IMR-90 (cell line): Measurements from ENCODE around the gene P2RX5. TPM values are rescaled to one million over a fixed set of nuclear protein-coding genes. Genes with fewer than 3 reads are reported as not detected.

Experiments
- ATAC-seq: fragments of 200-7000 bp; cut with Tn5 transposase; 2 replicates; pipeline ENCODE4 v1.9.1; 2020; ENCODE audit warnings: low read depth, mild to moderate bottlenecking, moderate library complexity
- BruUV-seq: library from RNA; stranded (reverse); fragments of 400-500 nt; replicated peaks from 2 replicates; lab custom pipeline; 2021; lab: Mats Ljungman, UMichigan
- CTCF ChIA-PET: fragments of 300-600 bp; formaldehyde crosslinking; extraction: SDS; loops from one replicate; lab custom pipeline; 2021; ENCODE audit warnings: antibody characterized with exemption; lab: Yijun Ruan, JAX
- POLR2A ChIA-PET: fragments of 300-600 bp; sonication (Branson Sonifier 250); formaldehyde crosslinking; loops from one replicate; lab custom pipeline; 2022; ENCODE audit warnings: antibody characterized with exemption; ENCODE audit not compliant: unreplicated experiment; lab: Charles Lee
- DNase-seq: peaks from one replicate; pipeline ENCODE4 v3.0.0; 2013
- H2AFZ ChIP-seq: replicated peaks from 2 replicates; pipeline ENCODE3; 2013; ENCODE audit warnings: low read length, mild to moderate bottlenecking; ENCODE audit not compliant: poor library complexity
- H2AK5ac ChIP-seq: 2 replicates; pipeline ENCODE4 v1.6.1; 2013; ENCODE audit warnings: low read depth, low read length, inconsistent platforms
- H2AK9ac ChIP-seq: replicated peaks from 2 replicates; pipeline ENCODE3; 2013; ENCODE audit warnings: mild to moderate bottlenecking, low read depth, low read length, moderate library complexity; ENCODE audit not compliant: poor library complexity
- H2BK120ac ChIP-seq: 2 replicates; pipeline ENCODE4 v1.6.1; 2013; ENCODE audit warnings: low read depth, low read length, inconsistent platforms
- H2BK15ac ChIP-seq: 3 replicates; pipeline ENCODE4 v1.6.1; 2013; ENCODE audit warnings: low read depth, low read length, inconsistent platforms
- H2BK20ac ChIP-seq: 2 replicates; pipeline ENCODE4 v1.6.1; 2013; ENCODE audit warnings: low read depth, mild to moderate bottlenecking, inconsistent platforms, low read length, moderate library complexity
- H2BK5ac ChIP-seq: 2 replicates; pipeline ENCODE4 v1.6.1; 2013; ENCODE audit warnings: mild to moderate bottlenecking, low read depth, low read length, inconsistent platforms; ENCODE audit not compliant: poor library complexity, severe bottlenecking
- H3K14ac ChIP-seq: replicated peaks from 2 replicates; pipeline ENCODE4 v1.6.1; 2013; ENCODE audit warnings: low read depth, low read length, inconsistent platforms
- H3K18ac ChIP-seq: 2 replicates; pipeline ENCODE4 v1.6.1; 2013; ENCODE audit warnings: low read depth, low read length, control low read depth
- H3K23ac ChIP-seq: 2 replicates; pipeline ENCODE4 v1.6.1; 2013; ENCODE audit warnings: low read depth, low read length, inconsistent platforms
- H3K27ac ChIP-seq: 2 replicates; pipeline ENCODE4 v1.5.1; 2013; ENCODE audit warnings: mild to moderate bottlenecking, control low read depth, low read length; ENCODE audit not compliant: insufficient read depth
- H3K27me3 ChIP-seq: 2 replicates; pipeline ENCODE4 v1.6.1; 2013; ENCODE audit warnings: low read length; ENCODE audit not compliant: control insufficient read depth, insufficient read depth
- H3K36me3 ChIP-seq: 2 replicates; pipeline ENCODE4 v1.6.1; 2013; ENCODE audit warnings: low read length, mixed read lengths; ENCODE audit not compliant: control insufficient read depth, insufficient read depth
- H3K4ac ChIP-seq: 2 replicates; pipeline ENCODE4 v1.6.1; 2013; ENCODE audit warnings: low read depth, low read length, inconsistent platforms
- H3K4me1 ChIP-seq: 2 replicates; pipeline ENCODE4 v1.6.1; 2013; ENCODE audit warnings: low read length, mixed read lengths; ENCODE audit not compliant: control insufficient read depth, insufficient read depth
- H3K4me2 ChIP-seq: 2 replicates; pipeline ENCODE4 v1.6.1; 2013; ENCODE audit warnings: low read depth, mild to moderate bottlenecking, control low read depth, low read length, moderate library complexity
- H3K4me3 ChIP-seq: 2 replicates; pipeline ENCODE4 v1.5.1; 2013; ENCODE audit warnings: low read depth, mild to moderate bottlenecking, control low read depth, low read length, moderate library complexity; ENCODE audit not compliant: insufficient read depth
- H3K56ac ChIP-seq: 2 replicates; pipeline ENCODE4 v1.6.1; 2013; ENCODE audit warnings: low read length, inconsistent platforms; ENCODE audit not compliant: insufficient read depth; ENCODE audit errors: extremely low read depth
- H3K79me1 ChIP-seq, 2 experiments: 2 replicates each; pipeline ENCODE4 v1.6.1; 2013; ENCODE audit warnings: low read length in 2 of 2, inconsistent platforms in 1 of 2, low read depth in 1 of 2
- H3K9ac ChIP-seq: 2 replicates; pipeline ENCODE4 v1.6.1; 2013; ENCODE audit warnings: low read depth, low read length, control low read depth
- H3K9me1 ChIP-seq: 2 replicates; pipeline ENCODE4 v1.6.1; 2013; ENCODE audit warnings: low read length, inconsistent platforms; ENCODE audit not compliant: insufficient read depth
- H3K9me3 ChIP-seq: 2 replicates; pipeline ENCODE4 v1.6.1; 2013; ENCODE audit warnings: low read length; ENCODE audit not compliant: control insufficient read depth, insufficient read depth
- H4K20me1 ChIP-seq: 2 replicates; pipeline ENCODE4 v1.6.1; 2013; ENCODE audit warnings: low read length, inconsistent platforms; ENCODE audit not compliant: insufficient read depth
- H4K5ac ChIP-seq: 2 replicates; pipeline ENCODE4 v1.6.1; 2013; ENCODE audit warnings: mild to moderate bottlenecking, low read depth, low read length, control low read depth
- H4K8ac ChIP-seq, 2 experiments: 2 replicates each; pipeline ENCODE4 v1.6.1; 2013; ENCODE audit warnings: low read depth in 2 of 2, low read length in 2 of 2, control low read depth in 1 of 2, inconsistent platforms in 1 of 2
- H4K91ac ChIP-seq: 2 replicates; pipeline ENCODE4 v1.6.1; 2013; ENCODE audit warnings: low read depth, low read length, inconsistent platforms; ENCODE audit not compliant: insufficient read depth
- CEBPB ChIP-seq: IDR thresholded peaks from 2 replicates; pipeline ENCODE4 v1.6.1; 2012; ENCODE audit warnings: low read depth, low read length, improper control_type of control experiment
- CHD1 ChIP-seq: IDR thresholded peaks from 2 replicates; pipeline ENCODE4 v1.6.1; 2012; ENCODE audit warnings: low read depth, low read length, improper control_type of control experiment
- ELK1 ChIP-seq: fragments of 150-350 bp; IDR thresholded peaks from 2 replicates; pipeline ENCODE4 v1.6.1; 2016; ENCODE audit warnings: low read depth, mild to moderate bottlenecking, low read length, moderate library complexity, borderline replicate concordance
- POLR2A ChIP-seq: IDR thresholded peaks from 2 replicates; pipeline ENCODE4 v1.6.1; 2012; ENCODE audit warnings: mild to moderate bottlenecking, low read depth, low read length
- RCOR1 ChIP-seq: IDR thresholded peaks from 2 replicates; pipeline ENCODE4 v1.6.1; 2012; ENCODE audit warnings: mild to moderate bottlenecking, low read length, improper control_type of control experiment; ENCODE audit not compliant: insufficient replicate concordance
- WGBS, 2 experiments: methylation state at CpG; one replicate each; pipeline versions ENCODE4 v1.1.5 to v1.1.7; 2013; ENCODE audit warnings: missing lambda C conversion rate in 2 of 2; ENCODE audit not compliant: insufficient read length in 1 of 2; ENCODE audit errors: extremely low coverage in 2 of 2; 5-methylcytosine and 5-hydroxymethylcytosine counted together
- dilution Hi-C: fragments of 300-500 bp; cut with HindIII; formaldehyde crosslinking; loops from one replicate; pipeline ENCODE4 v1.14.3; 2018; ENCODE audit warnings: low sequenced_read_pairs; ENCODE audit not compliant: unreplicated experiment
- in situ Hi-C: fragments of 300-500 bp; cut with MboI; formaldehyde crosslinking; loops from 3 replicates; pipeline ENCODE4 v1.14.3; 2019; ENCODE audit warnings: low sequenced_read_pairs, inconsistent platforms, mixed read lengths
- intact Hi-C: fragments of 100-400 bp; cut with micrococcal nuclease; formaldehyde crosslinking; loops from 2 replicates; pipeline ENCODE4 v1.10.0; 2022
- polyA plus RNA-seq, 3 experiments: library from polyadenylated mRNA; depleted of rRNA; stranded (reverse); fragments of >200 nt; gene quantifications; 2 replicates each; pipeline ENCODE4 v1.2.3, GENCODE V29; 2012; ENCODE audit warnings: low replicate concordance in 1 of 3
- total RNA-seq: library from RNA; depleted of rRNA; stranded (reverse); fragments of >200 nt; gene quantifications from 2 replicates; pipeline ENCODE4 v1.2.3, GENCODE V29; 2012

Gene P2RX5
- total and polyA plus RNA-seq, 2 of the 4 experiments (the other 2 are of a cell fraction): 1.8 to 3.7 TPM

GRCh38 chr17:3727041-3727440 is 31.1 kb upstream of the P2RX5 start:
- DNase-seq (no peak), ATAC-seq (no peak)
- no peaks in the 10 kb centered on the region for H3K27me3 ChIP-seq
- no peak overlapping the region for H3K9ac ChIP-seq
- H2AK9ac ChIP-seq: no peak overlapping the region
- no peak overlapping the region for H4K5ac ChIP-seq
- no peak overlapping the region for H2AK5ac ChIP-seq
- no peaks in the 10 kb centered on the region; the same call in 1 of the 2 replicates for H3K36me3 ChIP-seq
- no peak overlapping the region for H4K8ac ChIP-seq
- POLR2A ChIA-PET: no interaction called here
- H3K9me1 ChIP-seq: peaks cover 8% of the 10 kb centered on the region
- H2BK5ac ChIP-seq: no peak overlapping the region
- CTCF ChIA-PET: no interaction called here
- H4K20me1 ChIP-seq: no peaks in the 10 kb centered on the region
- no peak overlapping the region for H2BK15ac ChIP-seq
- H2AFZ ChIP-seq: no peak overlapping the region
- H3K4me1 ChIP-seq: peaks cover 19% of the 10 kb centered on the region
- no peak overlapping the region for H3K4me2 ChIP-seq
- H2BK120ac ChIP-seq: no peak overlapping the region
- H3K56ac ChIP-seq: no peak overlapping the region
- H3K23ac ChIP-seq: 0 out of 2 replicates have a peak overlapping the region, but pooled peaks have one; percentile 44
- intact Hi-C loops: no loop called here
- dilution Hi-C loops: no loop called here
- in situ Hi-C loops: loop anchor here (25.0 kb wide), 1 partner anchor 285 kb away; no protein-coding TSS in a partner anchor
- H3K9me3 ChIP-seq: no peaks in the 10 kb centered on the region
- no CpG with 5 or more reads among the region's 2 CpGs for WGBS, 2 experiments
- no peak overlapping the region for H3K18ac ChIP-seq
- no peak overlapping the region for H3K14ac ChIP-seq
- BruUV-seq: no TSS peak
- H2BK20ac ChIP-seq: no peak overlapping the region
- no peak overlapping the region for H3K4ac ChIP-seq
- TF ChIP-seq ELK1 (no peak), RCOR1 (no peak), CHD1 (no peak), POLR2A (no peak), CEBPB (no peak)
- H3K4me3 ChIP-seq: no peak overlapping the region
- no peak overlapping the region for H4K91ac ChIP-seq
- H3K79me1 ChIP-seq: peaks cover 20 to 53% of the 10 kb centered on the region in 2 experiments
- H3K27ac ChIP-seq: no peak overlapping the region
